Activated CD8-positive, alpha-beta T cell treated with anti-CD3 and anti-CD28 coated beads for 36 hours (primary cell): Measurements from ENCODE around the gene CYYR1. TPM values are rescaled to one million over a fixed set of nuclear protein-coding genes. Genes with fewer than 3 reads are reported as not detected.

Experiments
- ATAC-seq: fragments of 200-7000 bp; cut with Tn5 transposase; one replicate; pipeline ENCODE4 v1.10.0; 2021; ENCODE audit warnings: mild to moderate bottlenecking, moderate library complexity
- CTCF ChIA-PET: fragments of 350-600 bp; sonication (Branson Sonifier 250); formaldehyde crosslinking; loops from one replicate; lab custom pipeline; 2021; ENCODE audit warnings: antibody characterized with exemption; lab: Charles Lee
- POLR2A ChIA-PET: fragments of 350-600 bp; sonication (Branson Sonifier 250); formaldehyde crosslinking; loops from one replicate; lab custom pipeline; 2021; ENCODE audit warnings: antibody characterized with exemption; lab: Charles Lee
- DNase-seq: peaks from one replicate; pipeline ENCODE4 v3.0.0-alpha.2; 2020
- H3K27ac Mint-ChIP-seq: one replicate; pipeline ENCODE4 v1.8.0; 2021; ENCODE audit warnings: mild to moderate bottlenecking, mixed read lengths
- H3K27me3 Mint-ChIP-seq: one replicate; pipeline ENCODE4 v1.8.0; 2021; ENCODE audit warnings: mixed read lengths
- H3K36me3 Mint-ChIP-seq: one replicate; pipeline ENCODE4 v1.8.0; 2021; ENCODE audit warnings: low read depth, mixed read lengths
- H3K4me1 Mint-ChIP-seq: one replicate; pipeline ENCODE4 v1.8.0; 2021; ENCODE audit warnings: low read depth, mixed read lengths
- H3K4me3 Mint-ChIP-seq: one replicate; pipeline ENCODE4 v1.8.0; 2021; ENCODE audit warnings: mild to moderate bottlenecking, moderate library complexity, mixed read lengths
- H3K9me3 Mint-ChIP-seq: one replicate; pipeline ENCODE4 v1.8.0; 2021; ENCODE audit warnings: mixed read lengths
- intact Hi-C: fragments of 100-400 bp; cut with micrococcal nuclease; formaldehyde crosslinking; loops from one replicate; pipeline ENCODE4 v1.10.0; 2022
- total RNA-seq, 2 experiments: library from RNA; stranded (reverse); gene quantifications; one replicate each; pipeline ENCODE4 v1.2.3, GENCODE V29; 2021
- TF ChIP-seq, protein P1 (sequence below): fragments of 200-600 bp; IDR thresholded peaks from one replicate; pipeline ENCODE4 v1.8.0; 2022; ENCODE audit warnings: antibody characterized with exemption, mild to moderate bottlenecking

CYYR1 gene
- total RNA-seq, 2 experiments from 2014 or later = not detected

DNA sequence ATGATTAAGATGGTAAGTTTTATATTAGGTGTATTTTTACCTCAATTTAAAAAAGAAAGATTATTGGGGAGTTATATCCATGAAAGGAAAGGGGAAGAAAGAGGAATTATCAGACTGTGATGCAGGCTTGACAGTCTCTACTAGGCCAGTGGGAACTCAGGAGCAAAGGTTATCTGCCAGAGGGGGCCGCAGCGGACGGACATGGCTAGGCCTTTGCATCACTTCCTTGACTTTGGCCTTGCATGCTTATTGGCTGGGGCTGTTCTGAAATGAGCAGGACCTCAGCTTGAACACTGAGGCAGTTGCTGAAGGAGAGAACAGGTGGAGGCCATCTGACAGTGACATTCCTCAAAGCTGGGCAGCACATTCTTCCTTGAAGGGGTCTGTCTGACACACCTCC is 150.9 kb downstream of the CYYR1 start:
- Mint-ChIP-seq H3K27me3 (no peaks in the 10 kb centered on the region), H3K27ac (no peak overlapping the region), H3K9me3 (no peaks in the 10 kb centered on the region), H3K4me1 (no peaks in the 10 kb centered on the region), H3K36me3 (no peaks in the 10 kb centered on the region), H3K4me3 (no peak overlapping the region)
- DNase-seq = no peak
- no peak for ATAC-seq
- intact Hi-C loops = no loop called here
- ChIA-PET CTCF (no interaction called here), POLR2A (no interaction called here)
- TF ChIP-seq, protein P1, sequence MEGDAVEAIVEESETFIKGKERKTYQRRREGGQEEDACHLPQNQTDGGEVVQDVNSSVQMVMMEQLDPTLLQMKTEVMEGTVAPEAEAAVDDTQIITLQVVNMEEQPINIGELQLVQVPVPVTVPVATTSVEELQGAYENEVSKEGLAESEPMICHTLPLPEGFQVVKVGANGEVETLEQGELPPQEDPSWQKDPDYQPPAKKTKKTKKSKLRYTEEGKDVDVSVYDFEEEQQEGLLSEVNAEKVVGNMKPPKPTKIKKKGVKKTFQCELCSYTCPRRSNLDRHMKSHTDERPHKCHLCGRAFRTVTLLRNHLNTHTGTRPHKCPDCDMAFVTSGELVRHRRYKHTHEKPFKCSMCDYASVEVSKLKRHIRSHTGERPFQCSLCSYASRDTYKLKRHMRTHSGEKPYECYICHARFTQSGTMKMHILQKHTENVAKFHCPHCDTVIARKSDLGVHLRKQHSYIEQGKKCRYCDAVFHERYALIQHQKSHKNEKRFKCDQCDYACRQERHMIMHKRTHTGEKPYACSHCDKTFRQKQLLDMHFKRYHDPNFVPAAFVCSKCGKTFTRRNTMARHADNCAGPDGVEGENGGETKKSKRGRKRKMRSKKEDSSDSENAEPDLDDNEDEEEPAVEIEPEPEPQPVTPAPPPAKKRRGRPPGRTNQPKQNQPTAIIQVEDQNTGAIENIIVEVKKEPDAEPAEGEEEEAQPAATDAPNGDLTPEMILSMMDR = no peak

- POLR2A ChIA-PET = no interaction called here
- H3K9me3 Mint-ChIP-seq = no peaks in the 10 kb centered on the region
- H3K4me1 Mint-ChIP-seq = no peaks in the 10 kb centered on the region
- H3K27me3 Mint-ChIP-seq = no peaks in the 10 kb centered on the region
- DNase-seq (no peak), ATAC-seq (no peak)
- CTCF ChIA-PET = no interaction called here
- intact Hi-C loops = no loop called here
- no peaks in the 10 kb centered on the region for H3K36me3 Mint-ChIP-seq
- TF ChIP-seq, protein P1 = no peak
- H3K4me3 Mint-ChIP-seq = no peak overlapping the region
- no peak overlapping the region for H3K27ac Mint-ChIP-seq
Observed at GRCh38 chr21:26421724-26422123, 151.4 kb downstream of the CYYR1 start.
